ENCODE measurements around the gene HES6. TPM values are rescaled to one million over a fixed set of nuclear protein-coding genes. Genes with fewer than 3 reads are reported as not detected.

Gene HES6, protein sequence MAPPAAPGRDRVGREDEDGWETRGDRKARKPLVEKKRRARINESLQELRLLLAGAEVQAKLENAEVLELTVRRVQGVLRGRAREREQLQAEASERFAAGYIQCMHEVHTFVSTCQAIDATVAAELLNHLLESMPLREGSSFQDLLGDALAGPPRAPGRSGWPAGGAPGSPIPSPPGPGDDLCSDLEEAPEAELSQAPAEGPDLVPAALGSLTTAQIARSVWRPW
- total RNA-seq = 1 to 10 TPM; 3.1 to 4.0 TPM

DNA sequence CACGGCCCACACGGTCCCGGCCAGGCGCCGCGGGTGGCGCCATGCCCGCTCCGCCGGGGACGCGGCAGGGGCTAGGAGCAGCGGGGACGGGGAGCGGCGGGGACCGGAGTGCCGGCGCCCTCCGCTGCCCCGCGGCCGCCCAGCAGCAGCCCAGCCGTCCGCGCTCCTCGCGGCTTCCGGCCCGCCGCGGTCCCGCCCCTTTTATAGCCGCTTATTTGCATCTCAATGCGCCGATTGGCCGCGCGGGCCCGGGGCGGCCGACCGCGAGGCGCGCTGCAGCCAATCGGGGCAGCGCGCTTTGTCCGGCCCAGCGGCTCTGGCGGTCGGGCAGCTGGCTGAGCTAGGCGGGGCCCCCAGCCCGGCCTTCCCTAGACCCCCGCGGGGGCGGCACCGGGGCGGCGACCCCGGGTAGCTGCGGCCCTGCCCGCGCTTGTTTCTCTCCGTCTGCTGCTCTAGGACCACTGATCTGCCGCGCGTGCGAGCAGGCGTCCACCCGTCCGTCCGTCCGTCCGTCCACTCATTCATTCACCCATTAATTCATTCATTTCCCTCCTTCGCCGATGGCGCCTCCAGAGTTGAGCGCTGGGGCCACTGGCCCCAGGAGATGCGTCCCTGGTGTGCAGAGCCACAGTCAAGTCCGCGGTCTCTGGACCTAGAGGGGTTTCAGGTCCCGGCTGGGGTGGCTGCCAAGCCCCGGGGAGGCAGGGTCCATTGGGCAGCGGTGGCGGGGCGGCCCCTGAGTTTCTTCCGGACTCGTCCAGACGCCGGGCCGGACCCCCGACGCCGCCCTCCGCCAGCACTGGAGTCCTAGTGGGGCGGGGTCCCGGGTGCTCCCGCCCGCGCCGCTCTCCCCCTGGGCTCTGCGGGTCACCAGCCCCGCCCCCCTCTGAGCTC is at the start of gene HES6:
Gene HES6 (minus strand): TSS at position 176 of the 894 bp plus-strand sequence. CDS start 133 bp downstream, at position 43.
- DNase-seq = peak; percentile 78
- H3K27me3 Mint-ChIP-seq (ENCODE audit: low read depth) = peaks cover 24% of the 10 kb centered on the region
- intact Hi-C loops (cut with micrococcal nuclease) = loop anchor here (1.0 to 5.0 kb wide), 4 partner anchors 9 to 271 kb away; partner anchors contain the start of gene PER2
- CTCF ChIA-PET = interaction anchor here (1.6 kb wide), 1 partner anchor 272 kb away, joined by 3 read pairs; no protein-coding TSS in a partner anchor
- H3K4me1 Mint-ChIP-seq (ENCODE audit: low read depth) = peaks cover 4% of the 10 kb centered on the region
- H3K9me3 Mint-ChIP-seq = no peaks in the 10 kb centered on the region
- H3K36me3 Mint-ChIP-seq (ENCODE audit: low read depth) = peaks cover 2% of the 10 kb centered on the region
- no peak within 1 kb of the TSS for H3K27ac Mint-ChIP-seq
- H3K4me3 Mint-ChIP-seq = peak within 1 kb of the TSS; percentile 82

DNA sequence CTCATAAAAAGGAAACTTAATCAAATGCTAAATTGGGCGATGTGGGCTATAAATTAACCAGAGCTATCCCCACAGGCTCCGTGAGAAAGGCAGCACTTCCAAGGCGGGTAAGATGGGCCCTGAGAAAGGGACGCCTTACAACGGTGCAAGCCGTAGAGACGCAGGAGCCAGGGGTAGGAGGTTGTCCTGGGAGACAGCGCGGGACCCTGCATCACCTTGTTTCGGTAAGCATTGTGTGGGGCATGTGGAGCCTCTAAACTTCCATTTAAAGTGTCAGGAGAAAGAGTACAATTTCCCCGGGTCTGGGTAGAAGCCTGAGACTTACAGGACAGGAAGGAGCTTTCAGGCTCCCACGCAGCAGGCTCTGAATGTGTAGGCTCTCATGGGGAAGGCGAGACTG is 49.7 kb upstream of the HES6 start:
- peak overlapping the region; percentile 85 for H3K27ac Mint-ChIP-seq
- H3K36me3 Mint-ChIP-seq (ENCODE audit: low read depth) = no peaks in the 10 kb centered on the region
- DNase-seq = no peak
- H3K9me3 Mint-ChIP-seq = no peaks in the 10 kb centered on the region
- CTCF ChIA-PET = interaction anchor here (1.2 kb wide), 1 partner anchor 67 kb away, joined by 3 read pairs; no protein-coding TSS in a partner anchor
- intact Hi-C loops (cut with micrococcal nuclease) = loop anchor here (2.0 to 5.0 kb wide), 6 partner anchors 49 to 617 kb away; partner anchors contain the start of genes HES6, ILKAP and SCLY
- H3K4me1 Mint-ChIP-seq (ENCODE audit: low read depth) = peaks cover 34% of the 10 kb centered on the region
- peak overlapping the region; percentile 89 for H3K4me3 Mint-ChIP-seq
- H3K27me3 Mint-ChIP-seq (ENCODE audit: low read depth) = no peaks in the 10 kb centered on the region

- intact Hi-C loops (cut with micrococcal nuclease) = loop anchor here (1.0 to 5.0 kb wide), 10 partner anchors 31 to 617 kb away; partner anchors contain the start of genes ASB1, HES6, ILKAP and SCLY
- peak overlapping the region; percentile 89 for H3K4me3 Mint-ChIP-seq
- peaks cover 36% of the 10 kb centered on the region for H3K4me1 Mint-ChIP-seq (ENCODE audit: low read depth)
- H3K36me3 Mint-ChIP-seq (ENCODE audit: low read depth) = no peaks in the 10 kb centered on the region
- DNase-seq = peak; percentile 97
- no peaks in the 10 kb centered on the region for H3K9me3 Mint-ChIP-seq
- no peaks in the 10 kb centered on the region for H3K27me3 Mint-ChIP-seq (ENCODE audit: low read depth)
- peak overlapping the region; percentile 85 for H3K27ac Mint-ChIP-seq
- CTCF ChIA-PET = interaction anchor here (1.2 kb wide), 1 partner anchor 68 kb away, joined by 3 read pairs; no protein-coding TSS in a partner anchor
Observed at GRCh38 chr2:238288650-238289573, 49.1 kb upstream of the HES6 start.

DNA sequence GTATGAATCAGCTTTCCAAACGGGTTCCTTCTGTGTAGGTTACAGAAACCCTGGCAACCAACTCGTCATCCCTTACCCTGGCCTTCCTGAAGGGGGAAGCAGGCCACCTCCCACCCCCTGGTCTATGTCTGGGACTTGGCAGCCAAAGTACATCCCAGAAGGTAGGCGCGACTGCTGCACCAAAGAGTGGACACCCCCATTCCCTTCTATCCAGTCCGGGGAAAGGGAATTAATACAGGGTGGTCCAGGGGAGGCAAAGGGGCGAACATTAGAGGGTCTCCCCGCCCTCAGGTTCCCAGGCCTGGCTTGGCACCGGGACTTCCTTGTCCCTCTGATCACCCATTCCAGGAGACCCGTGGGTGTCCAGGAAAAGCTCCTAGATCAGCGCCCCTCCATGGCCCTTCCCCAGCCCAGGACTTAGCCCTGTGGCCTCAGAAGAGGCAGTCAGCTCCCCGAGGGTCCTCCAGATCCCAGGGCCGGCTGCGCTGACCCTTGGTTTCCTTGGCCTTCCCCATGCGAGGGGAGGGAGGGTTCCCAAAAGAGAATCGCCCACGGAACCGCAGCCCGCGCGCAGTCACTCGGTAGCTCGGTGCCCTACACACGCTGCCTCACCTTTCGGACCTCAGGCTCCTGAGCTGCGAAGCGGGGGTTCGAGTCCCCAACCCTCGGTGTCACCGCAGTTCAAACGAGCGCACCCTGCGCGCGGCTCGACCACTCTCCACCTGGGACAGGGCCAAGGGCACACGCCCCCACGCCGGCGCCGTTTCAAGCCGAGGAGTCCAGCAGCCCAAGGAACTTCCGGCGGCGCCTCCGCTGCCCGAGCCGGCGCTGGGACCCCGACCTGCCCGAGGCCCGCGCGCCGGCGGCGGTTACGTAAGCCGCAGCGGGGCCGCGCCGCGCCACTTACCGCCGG is 48.2 kb upstream of the HES6 start, which contains the start of gene PER2:
Gene PER2 (minus strand): TSS at position 874 of the 913 bp plus-strand sequence. CDS start 10,674 bp downstream, outside the sequence.
- intact Hi-C loops (cut with micrococcal nuclease) = loop anchor here (1.0 to 5.0 kb wide), 10 partner anchors 32 to 616 kb away; partner anchors contain the start of genes ASB1, HES6, ILKAP and SCLY
- H3K4me1 Mint-ChIP-seq (ENCODE audit: low read depth) = peaks cover 42% of the 10 kb centered on the region
- no peaks in the 10 kb centered on the region for H3K9me3 Mint-ChIP-seq
- peak within 1 kb of the TSS; percentile 85 for H3K27ac Mint-ChIP-seq
- DNase-seq = peak; percentile 63
- peak within 1 kb of the TSS; percentile 89 for H3K4me3 Mint-ChIP-seq
- CTCF ChIA-PET = no interaction called here
- no peaks in the 10 kb centered on the region for H3K36me3 Mint-ChIP-seq (ENCODE audit: low read depth)
- no peaks in the 10 kb centered on the region for H3K27me3 Mint-ChIP-seq (ENCODE audit: low read depth)

GRCh38 chr2:238286987-238287736 is 47.3 kb upstream of the HES6 start:
- no peak overlapping the region for H3K27ac Mint-ChIP-seq
- H3K4me3 Mint-ChIP-seq = peak overlapping the region; percentile 74
- H3K36me3 Mint-ChIP-seq (ENCODE audit: low read depth) = no peaks in the 10 kb centered on the region
- CTCF ChIA-PET = no interaction called here
- H3K4me1 Mint-ChIP-seq (ENCODE audit: low read depth) = peaks cover 42% of the 10 kb centered on the region
- no peaks in the 10 kb centered on the region for H3K9me3 Mint-ChIP-seq
- intact Hi-C loops (cut with micrococcal nuclease) = loop anchor here (5.0 kb wide), 2 partner anchors 390 to 615 kb away; no protein-coding TSS in a partner anchor
- no peaks in the 10 kb centered on the region for H3K27me3 Mint-ChIP-seq (ENCODE audit: low read depth)
- DNase-seq = peak; percentile 47

DNA sequence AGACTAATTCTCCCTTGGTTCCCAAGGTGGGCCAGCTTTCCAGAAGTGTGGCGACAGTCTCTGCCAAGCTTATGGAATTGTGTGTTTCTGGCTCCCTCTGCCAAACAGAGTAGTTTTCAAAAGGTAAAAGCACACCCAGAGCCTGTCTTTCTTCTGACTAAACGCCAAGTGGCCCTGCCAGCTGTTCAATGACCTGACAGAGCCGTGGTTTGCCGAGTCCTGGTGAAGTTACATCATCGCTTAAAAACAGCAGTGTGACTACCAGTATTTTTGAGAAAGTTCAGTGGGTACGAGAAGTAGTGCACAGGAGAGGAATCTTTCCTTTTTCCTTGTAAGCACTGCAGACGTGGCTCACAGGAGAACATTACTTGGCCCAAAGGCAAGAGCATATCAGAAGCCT is 46.7 kb upstream of the HES6 start:
- intact Hi-C loops (cut with micrococcal nuclease) = loop anchor here (5.0 kb wide), 2 partner anchors 389 to 614 kb away; no protein-coding TSS in a partner anchor
- Mint-ChIP-seq H3K4me1 (ENCODE audit: low read depth) (peaks cover 43% of the 10 kb centered on the region), H3K27ac (no peak overlapping the region)

GRCh38 chr2:238286095-238286494 is 46.3 kb upstream of the HES6 start:
- Mint-ChIP-seq H3K27me3 (ENCODE audit: low read depth) (no peaks in the 10 kb centered on the region), H3K9me3 (no peaks in the 10 kb centered on the region), H3K4me1 (ENCODE audit: low read depth) (peaks cover 44% of the 10 kb centered on the region), H3K4me3 (no peak overlapping the region), H3K27ac (no peak overlapping the region), H3K36me3 (ENCODE audit: low read depth) (no peaks in the 10 kb centered on the region)
- CTCF ChIA-PET = no interaction called here
- intact Hi-C loops (cut with micrococcal nuclease) = loop anchor here (5.0 kb wide), 2 partner anchors 389 to 614 kb away; no protein-coding TSS in a partner anchor
- DNase-seq = no peak

More for the DNA sequence above, 46.7 kb upstream of the HES6 start:
- H3K36me3 Mint-ChIP-seq (ENCODE audit: low read depth) = no peaks in the 10 kb centered on the region
- CTCF ChIA-PET = no interaction called here
- peak overlapping the region; percentile 3 for H3K4me3 Mint-ChIP-seq
- DNase-seq = no peak
- H3K9me3 Mint-ChIP-seq = no peaks in the 10 kb centered on the region
- H3K27me3 Mint-ChIP-seq (ENCODE audit: low read depth) = no peaks in the 10 kb centered on the region

- DNase-seq = no peak
- no peaks in the 10 kb centered on the region for H3K36me3 Mint-ChIP-seq (ENCODE audit: low read depth)
- H3K27me3 Mint-ChIP-seq (ENCODE audit: low read depth) = no peaks in the 10 kb centered on the region
- intact Hi-C loops (cut with micrococcal nuclease) = loop anchor here (5.0 kb wide), 2 partner anchors 388 to 613 kb away; no protein-coding TSS in a partner anchor
- H3K4me1 Mint-ChIP-seq (ENCODE audit: low read depth) = peaks cover 44% of the 10 kb centered on the region
- no peak overlapping the region for H3K27ac Mint-ChIP-seq
- no peaks in the 10 kb centered on the region for H3K9me3 Mint-ChIP-seq
- CTCF ChIA-PET = no interaction called here
- H3K4me3 Mint-ChIP-seq = no peak overlapping the region
Observed at GRCh38 chr2:238285653-238286082, 45.8 kb upstream of the HES6 start.

- CTCF ChIA-PET = interaction anchor here (0.5 kb wide), 1 partner anchor 56 kb away, joined by 3 read pairs; no protein-coding TSS in a partner anchor
- no peaks in the 10 kb centered on the region for H3K9me3 Mint-ChIP-seq
- intact Hi-C loops (cut with micrococcal nuclease) = loop anchor here (5.0 kb wide), 2 partner anchors 388 to 613 kb away; no protein-coding TSS in a partner anchor
- H3K4me3 Mint-ChIP-seq = no peak overlapping the region
- no peak overlapping the region for H3K27ac Mint-ChIP-seq
- H3K27me3 Mint-ChIP-seq (ENCODE audit: low read depth) = no peaks in the 10 kb centered on the region
- DNase-seq = no peak
- peaks cover 40% of the 10 kb centered on the region for H3K4me1 Mint-ChIP-seq (ENCODE audit: low read depth)
- no peaks in the 10 kb centered on the region for H3K36me3 Mint-ChIP-seq (ENCODE audit: low read depth)
Observed at GRCh38 chr2:238284802-238285515, 45.1 kb upstream of the HES6 start.

Measured in activated naive CD4-positive, alpha-beta T cell treated with anti-CD3 and anti-CD28 coated beads for 36 hours (primary cell).